ENCODE data around the gene HCFC1R1.
"Not testable (repeated sequence)": the region's sequence is repeated elsewhere in the genome, so short reads cannot be mapped to it uniquely, and the experiment has no call there.

Gene HCFC1R1, protein sequence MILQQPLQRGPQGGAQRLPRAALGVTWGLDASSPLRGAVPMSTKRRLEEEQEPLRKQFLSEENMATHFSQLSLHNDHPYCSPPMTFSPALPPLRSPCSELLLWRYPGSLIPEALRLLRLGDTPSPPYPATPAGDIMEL

DNA sequence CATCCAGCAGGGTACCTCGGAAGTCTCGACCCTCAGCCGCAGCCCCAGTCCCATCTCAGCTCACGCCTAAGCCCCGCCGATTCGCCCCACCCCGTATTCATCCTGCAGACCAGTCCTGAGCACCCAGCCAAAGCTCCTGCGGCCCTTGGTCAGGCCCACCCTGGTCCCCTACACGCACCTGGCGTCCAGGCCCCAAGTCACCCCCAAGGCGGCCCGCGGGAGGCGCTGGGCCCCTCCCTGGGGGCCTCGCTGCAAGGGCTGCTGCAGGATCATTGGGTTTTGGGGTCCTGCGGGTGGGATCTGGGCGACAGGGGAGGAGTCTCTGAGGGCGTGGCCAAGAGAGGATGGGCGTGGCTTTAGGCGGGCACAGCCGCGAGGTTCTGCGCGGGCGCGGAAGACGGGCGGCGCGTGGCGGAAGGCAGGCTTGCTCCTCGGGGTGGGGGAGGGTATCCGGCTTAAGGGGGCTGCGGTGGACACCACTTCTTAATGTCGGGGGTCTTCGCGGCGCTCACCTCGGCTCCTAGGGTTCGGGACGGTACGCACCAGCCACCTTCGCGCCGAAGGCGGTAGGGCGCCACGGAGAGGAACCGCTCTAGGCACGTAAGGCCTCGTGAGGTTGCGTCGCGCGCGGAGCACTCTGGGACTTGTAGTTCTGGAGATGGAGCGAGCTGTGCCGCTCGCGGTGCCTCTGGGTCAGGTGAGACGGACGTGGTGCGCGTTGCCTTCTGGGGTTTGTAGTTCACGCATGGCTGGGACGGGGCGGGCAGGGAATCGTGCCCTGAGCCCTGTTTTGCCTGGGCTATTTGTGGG, at the start of gene HCFC1R1, which contains the start of gene THOC6:
HCFC1R1 (minus strand) TSS at position 274 of the 810 bp plus-strand sequence; CDS start at position 273, 1 bp downstream.
THOC6 (plus strand) TSS at position 367 of the 810 bp plus-strand sequence; CDS start at position 659, 292 bp downstream.
- DNase-seq (ENCODE audit: low read depth in 3 of 3, low spot score in 1 of 3) = peak; percentile 79 to 88 (median 87)

DNA sequence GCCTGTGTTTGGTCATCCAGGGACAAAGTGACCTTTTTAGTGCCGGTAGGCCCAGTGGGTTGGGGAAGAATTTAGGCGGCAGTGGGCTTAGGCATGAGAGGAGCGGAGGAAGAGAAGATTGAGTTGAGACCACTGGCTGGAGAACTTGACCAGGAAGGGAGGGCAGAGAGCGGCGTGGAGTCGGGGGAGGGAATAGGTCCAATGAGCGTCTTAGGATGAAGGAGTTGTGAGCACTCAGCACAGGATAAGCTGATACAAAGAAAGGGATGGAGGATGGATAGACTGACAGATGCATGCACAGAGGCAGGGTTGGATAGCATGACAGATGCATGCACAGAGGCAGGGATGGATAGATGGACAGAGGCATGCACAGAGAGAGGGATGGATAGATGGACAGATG, 49.7 kb upstream of the HCFC1R1 start:
- DNase-seq (ENCODE audit: low read depth in 3 of 3, low spot score in 1 of 3) = no peak

DNA sequence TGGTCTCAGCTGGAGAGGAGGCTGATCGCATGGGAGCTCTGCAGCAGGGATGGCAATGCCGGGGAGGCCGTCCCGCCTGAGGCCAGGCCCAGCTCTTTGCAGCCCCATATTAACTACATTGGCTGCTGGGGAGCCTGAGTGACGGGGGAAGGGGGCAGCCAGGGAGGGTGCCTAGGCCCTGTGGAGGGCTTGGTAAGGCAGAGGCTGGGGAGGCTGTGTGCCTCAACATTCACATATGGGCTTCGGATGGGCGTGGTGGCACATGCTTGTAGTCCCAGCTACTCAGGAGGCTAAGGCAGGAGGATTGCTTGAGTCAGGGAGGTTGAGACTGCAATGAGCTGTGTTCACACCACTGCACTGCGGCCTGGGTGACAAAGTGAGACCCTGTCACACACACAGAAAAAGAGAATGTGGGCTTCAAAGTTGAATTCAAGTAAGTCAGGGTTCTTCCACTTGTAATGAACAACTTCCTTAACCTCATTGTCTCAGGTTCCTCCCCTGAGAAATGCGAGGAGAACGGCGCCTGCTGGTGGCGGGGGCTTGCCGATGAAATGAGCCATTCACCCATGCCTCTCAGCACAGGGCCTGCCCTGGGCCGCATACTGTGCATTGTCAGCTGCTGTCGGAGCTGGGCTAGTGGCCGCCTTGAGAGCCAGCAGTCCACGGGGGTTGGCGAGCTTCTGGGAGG, 49.0 kb upstream of the HCFC1R1 start:
- not testable (repeated sequence) for DNase-seq (ENCODE audit: low read depth in 3 of 3, low spot score in 1 of 3)

DNA sequence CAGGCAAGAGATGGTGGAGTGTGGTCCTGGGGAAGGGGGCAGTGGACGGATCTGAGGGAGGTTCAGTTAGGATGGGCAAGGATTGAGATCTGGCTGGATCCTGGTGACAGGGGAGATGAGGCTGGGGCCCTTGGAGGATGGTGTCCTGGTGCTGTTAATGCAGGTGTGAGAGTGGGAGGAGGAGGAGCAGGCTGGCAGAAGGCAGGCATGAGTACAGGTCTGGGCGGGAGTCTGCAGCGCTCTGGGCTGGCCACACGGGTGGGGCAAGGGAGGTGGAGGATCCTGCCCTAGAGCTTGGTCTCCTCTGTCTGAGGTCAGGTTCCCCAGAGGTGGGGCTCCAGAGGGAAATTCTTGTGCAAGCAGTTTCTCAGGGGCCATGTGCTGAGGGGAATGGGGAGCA, 48.4 kb upstream of the HCFC1R1 start:
- DNase-seq (ENCODE audit: low read depth in 3 of 3, low spot score in 1 of 3) = not testable (repeated sequence)

DNA sequence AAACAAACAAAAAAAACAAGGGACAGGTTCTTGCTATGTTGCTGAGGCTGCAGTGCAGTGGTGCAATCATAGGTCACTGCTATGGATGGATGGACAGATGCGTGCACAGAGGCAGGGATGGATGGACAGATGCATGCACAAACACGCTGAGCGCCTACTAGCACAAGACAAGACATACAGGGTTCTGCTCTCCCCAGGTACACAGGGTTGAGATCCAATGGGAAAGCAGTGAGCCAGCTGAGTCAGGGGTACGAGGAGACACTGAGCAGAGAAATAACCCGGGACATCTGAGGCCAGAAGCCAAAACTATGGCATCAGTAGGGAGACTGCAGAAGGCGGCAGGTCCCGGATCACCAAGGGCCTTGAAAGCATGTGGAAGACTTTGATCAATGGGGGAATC, 47.9 kb upstream of the HCFC1R1 start:
- no peak for DNase-seq (ENCODE audit: low read depth in 3 of 3, low spot score in 1 of 3)

DNA sequence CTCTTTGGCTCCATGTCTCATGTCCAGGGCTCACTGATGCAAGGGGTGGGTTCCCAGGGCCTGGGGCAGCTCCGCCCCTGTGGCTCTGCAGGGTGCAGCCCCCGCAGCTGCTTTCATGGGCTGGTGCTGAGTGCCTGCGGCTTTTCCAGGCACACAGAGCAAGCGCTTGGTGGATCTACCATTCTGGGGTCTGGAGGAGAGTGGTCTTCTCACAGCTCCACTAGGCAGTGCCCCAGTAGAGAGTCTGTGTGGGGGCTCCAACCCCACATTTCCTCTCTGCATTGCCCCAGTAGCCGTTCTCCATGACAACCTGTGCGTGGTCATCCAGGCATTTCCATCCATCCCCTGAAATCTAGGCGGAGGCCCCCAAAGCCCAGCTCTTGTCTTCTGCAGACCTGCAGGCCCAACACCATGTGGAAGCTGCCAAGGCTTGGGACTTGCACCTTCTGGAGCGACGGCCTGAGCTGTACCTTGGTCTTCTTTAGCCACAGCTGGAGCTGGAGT, 46.9 kb upstream of the HCFC1R1 start:
- DNase-seq (ENCODE audit: low read depth in 3 of 3, low spot score in 1 of 3) = no peak

DNA sequence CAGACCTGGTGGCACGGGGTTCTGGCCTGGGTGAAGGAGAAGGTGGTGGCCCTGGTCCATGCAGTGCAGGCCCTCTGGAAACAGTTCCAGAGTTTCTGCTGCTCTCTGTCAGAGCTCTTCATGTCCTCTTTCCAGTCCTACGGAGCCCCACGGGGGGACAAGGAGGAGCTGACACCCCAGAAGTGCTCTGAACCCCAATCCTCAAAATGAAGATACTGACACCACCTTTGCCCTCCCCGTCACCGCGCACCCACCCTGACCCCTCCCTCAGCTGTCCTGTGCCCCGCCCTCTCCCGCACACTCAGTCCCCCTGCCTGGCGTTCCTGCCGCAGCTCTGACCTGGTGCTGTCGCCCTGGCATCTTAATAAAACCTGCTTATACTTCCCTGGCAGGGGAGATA, 45.4 kb upstream of the HCFC1R1 start:
- DNase-seq (ENCODE audit: low read depth in 3 of 3, low spot score in 1 of 3) = not testable (repeated sequence)

DNA sequence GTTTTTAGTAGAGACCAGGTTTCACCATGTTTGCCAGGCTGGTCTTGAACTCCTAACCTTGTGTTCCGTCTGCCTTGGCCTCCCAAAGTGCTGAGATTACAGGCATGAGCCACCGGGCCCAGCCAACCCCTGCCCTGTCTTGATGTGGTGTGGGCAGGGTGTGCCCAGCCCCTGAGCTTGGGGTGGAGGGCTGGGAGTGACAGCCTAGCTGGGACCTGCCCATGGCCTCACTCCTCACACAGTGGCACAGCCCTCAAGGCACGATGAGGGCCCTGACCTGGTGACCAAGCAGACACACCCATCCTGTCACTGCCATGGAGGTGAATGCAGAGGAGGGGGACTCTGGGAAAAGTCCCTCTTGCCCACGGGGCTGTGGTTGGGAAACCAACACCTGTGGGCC, 44.7 kb upstream of the HCFC1R1 start:
- DNase-seq (ENCODE audit: low read depth in 3 of 3, low spot score in 1 of 3) = no peak

DNA sequence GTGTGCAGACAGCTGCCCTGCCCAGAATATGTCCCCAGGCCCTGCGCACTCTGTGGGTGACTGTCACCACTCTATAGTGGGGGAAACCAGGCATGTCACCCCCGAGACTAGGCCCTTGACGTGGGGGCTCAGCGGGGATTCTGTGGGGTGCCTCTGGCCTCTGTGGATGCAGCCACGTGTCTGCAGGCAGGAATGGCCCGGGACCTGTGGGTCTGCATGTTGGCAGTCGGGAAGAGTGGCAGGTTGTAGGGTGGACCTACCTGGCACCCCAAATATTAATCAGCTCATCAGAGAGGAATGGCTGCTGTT, 42.7 kb upstream of the HCFC1R1 start:
- no peak for DNase-seq (ENCODE audit: low read depth in 3 of 3, low spot score in 1 of 3)

DNA sequence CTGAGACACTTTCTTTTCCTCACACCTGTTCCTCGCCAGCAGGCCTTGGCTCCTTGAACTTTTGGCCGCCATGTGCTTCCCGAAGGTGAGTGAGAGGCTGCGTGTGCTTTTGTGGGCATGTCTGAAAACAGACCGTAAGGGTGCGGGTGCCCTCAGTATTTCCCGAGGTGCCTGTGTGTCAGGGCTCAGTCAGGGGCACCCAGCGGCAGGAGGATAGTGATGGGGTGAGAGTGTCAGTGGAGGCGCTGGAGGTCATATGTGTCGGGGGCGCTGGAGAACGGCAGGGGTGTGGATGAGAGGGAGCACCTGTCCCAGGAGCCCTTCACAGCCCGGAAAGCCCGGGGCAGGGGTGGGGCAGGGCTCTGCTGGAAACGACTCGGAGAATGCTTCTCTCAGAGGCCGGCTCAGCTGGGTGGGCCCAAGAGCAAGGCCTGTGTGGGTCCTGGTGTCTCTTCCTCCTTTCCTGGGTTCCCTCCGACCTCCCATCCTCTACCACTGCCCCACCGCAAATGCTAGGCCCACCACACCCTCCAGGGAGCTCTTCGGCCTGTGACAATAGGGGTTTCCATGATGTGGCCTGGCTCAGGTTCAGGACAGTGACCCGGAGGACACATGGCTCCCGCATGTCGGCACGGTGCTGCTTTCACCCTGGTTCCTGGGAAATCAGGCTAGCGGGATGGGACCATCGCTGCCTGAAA, 42.1 kb upstream of the HCFC1R1 start:
- DNase-seq (ENCODE audit: low read depth in 3 of 3, low spot score in 1 of 3) = no peak

DNA sequence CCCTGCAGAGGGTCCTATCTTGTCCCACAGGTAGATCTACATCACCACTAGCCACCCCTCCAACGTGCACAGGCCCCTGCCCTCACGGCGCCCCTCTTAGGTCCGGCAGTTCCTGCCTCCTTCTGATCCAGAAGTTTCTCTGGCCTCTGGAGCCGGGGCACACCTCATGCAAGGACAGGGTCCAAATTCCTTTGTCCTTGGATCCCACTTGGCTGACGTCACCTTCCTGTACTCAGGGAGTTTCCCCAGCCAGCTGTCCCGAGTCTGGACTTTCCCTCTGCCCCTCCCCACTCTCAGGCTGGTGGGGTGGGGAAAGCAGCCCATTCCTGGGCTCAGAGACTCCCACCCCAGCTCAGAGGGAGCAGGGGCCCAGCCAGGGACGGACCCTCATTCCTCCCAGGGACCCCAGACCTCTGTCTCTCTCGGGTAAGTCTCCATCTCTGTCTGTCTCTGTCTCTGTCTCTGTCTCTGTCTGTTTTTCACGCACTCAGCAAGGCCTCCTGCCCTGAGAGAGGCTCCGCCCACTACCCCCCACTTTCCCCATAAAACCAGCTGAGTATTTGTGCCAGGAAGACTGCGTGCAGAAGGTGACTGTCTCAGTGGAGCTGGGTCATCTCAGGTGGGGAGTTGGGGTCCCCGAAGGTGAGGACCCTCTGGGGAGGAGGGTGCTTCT, 41.5 kb upstream of the HCFC1R1 start, which contains the start of gene IL32:
IL32 (plus strand) TSS at position 572 of the 673 bp plus-strand sequence. CDS start 172 bp downstream, outside the sequence.
- peak; percentile 38 to 53 (median 48) for DNase-seq (ENCODE audit: low read depth in 3 of 3, low spot score in 1 of 3)

DNA sequence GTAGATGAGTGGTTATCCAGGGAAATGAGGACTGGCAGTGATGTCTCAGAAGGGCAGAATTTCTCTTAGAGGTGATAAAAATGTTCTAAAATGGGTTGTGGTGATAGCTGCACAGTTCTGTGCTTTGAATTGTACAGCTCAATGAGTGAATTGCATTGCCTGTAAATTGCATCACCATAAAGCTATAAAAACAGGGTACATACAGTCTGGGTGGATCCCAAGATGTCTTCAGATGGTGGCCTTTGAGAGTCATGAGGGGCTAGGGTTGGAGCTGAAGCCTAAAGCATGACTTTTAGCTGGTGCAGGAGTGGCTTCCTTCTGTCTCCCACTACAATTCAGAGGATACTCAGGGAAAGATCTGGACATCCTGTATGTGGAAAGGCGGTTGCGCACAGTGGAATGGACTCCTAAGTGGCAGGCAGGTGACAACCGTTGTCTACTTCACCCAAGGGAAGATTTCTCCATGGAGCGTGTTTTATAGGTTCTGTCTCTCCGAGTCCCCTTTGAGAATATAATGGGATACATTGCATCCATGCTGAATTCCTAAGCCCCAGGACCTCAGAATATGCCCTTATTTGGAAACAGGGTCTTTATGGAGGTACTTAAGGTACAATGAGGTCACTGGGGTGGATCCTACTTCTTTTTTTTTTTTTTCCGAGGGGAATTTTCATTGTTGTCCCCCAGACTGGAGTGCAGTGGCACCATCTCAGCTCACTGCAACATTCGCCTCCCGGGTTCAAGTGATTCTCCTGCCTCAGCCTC, 40.1 kb upstream of the HCFC1R1 start:
- no peak for DNase-seq (ENCODE audit: low read depth in 3 of 3, low spot score in 1 of 3)

DNA sequence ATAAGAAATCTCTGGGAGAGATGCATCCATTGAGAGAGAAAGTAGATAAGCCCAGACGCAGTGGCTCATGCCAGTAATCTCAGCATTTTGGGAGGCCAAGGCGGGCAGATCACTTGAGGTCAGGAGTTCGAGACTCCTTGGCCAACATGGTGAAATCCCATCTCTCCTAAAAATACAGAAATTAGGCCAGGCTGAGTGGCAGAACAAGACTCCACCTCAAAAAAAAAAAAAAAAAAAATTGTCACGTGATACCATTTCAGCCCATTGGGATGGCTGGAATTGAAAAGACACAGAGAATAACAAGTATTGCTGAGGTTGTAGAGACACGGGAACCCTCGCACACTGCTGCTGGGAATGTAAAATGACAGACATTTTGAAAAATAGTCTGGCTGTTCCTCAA, 38.8 kb upstream of the HCFC1R1 start:
- no peak for DNase-seq (ENCODE audit: low read depth in 3 of 3, low spot score in 1 of 3)

DNA sequence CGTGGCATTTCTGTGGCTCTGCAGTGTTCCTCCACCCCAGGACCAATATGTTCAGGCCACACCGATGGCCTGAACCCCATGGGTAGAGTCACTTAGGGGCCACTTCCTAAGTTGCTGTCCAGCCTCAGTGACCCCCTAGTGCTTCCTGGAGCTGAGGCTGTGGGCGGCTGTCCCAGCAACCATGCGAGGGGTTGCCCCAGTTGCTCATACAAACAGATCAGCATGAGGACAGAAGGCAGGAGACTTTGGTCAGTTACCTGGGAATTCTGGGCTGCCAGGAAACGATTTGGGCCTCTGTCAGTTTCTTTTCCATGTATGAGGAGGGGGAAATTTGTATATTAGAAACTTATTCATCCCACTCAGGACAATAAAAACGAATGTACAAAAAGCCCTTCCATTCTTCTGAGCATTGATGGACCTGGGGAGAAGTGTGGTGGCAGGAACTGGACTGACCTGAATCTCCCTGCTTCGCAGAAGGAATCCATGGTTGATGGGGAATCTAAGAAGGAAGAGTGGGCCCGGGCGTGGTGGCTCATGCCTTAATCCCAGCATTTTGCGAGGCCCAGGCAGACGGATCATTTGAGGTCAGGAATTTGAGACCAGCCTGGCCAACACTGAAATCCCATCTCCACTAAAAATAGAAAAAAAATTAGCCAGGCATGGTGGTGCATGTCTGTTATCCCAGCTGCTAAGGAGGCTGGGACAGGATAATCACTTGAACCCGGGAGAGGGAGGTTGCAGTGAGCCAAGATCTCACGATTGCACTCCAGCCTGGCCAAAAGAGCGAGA, 36.8 kb upstream of the HCFC1R1 start:
- DNase-seq (ENCODE audit: low read depth in 3 of 3, low spot score in 1 of 3) = no peak

DNA sequence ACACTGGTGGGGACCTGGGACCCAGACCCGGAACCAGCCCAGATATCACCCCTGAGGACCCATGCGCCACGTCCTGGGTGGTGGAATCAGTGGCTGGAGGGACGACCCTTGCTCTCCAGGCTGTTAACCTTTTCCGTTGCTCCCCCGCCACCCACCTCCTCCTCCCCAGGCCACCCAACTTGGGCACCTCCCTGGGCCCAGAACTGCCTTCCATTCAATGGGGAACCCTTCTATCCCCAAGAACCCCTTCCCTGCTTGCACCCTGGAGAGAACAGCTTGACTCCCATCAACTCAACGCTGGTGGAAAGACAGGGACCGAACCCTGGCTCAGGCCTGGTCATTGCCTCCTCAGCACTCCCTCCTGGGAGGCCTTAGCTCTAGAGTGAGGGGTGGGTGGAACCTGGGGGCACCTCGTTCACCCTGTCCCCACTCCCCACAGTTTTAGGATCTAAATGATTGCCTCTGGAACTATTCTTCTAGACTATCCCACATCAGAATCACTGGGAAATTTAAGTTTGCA, 36.0 kb upstream of the HCFC1R1 start:
- no peak for DNase-seq (ENCODE audit: low read depth in 3 of 3, low spot score in 1 of 3)

DNA sequence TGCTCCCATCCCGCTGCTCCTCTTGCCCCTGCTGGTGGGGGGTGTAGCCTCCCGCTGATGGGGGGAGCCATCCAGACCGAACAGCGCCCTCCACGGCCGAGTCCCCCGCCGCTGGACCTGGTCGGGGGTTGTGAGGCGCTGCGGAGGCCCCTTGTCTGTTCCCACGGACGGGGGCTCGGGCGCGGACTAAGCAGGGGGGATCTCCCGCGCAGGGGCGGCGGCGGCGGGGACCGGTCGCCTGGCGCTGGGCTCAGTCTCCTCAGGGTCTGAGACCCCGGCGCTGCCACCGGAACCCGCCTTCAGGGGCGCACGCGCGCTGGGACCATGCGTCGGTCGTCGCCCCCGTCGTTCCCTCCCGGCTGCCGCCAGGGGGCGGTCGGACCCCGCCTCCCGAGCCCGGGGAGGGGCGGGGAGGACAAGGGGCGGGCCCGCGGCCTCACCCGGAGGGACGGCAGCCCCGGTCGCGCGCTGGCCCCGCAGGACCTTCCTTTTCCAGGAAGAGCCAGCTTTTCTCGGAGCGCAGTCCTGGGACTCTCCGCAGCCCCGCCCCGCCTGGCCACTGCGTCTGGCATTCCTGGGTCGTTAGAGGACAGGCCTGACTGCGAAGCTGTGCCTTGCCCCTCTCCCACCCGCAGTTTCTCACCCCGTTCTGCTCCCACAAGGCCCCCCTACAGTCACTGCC, 35.4 kb upstream of the HCFC1R1 start:
- peak; percentile 67 to 82 (median 81) for DNase-seq (ENCODE audit: low read depth in 3 of 3, low spot score in 1 of 3)

DNA sequence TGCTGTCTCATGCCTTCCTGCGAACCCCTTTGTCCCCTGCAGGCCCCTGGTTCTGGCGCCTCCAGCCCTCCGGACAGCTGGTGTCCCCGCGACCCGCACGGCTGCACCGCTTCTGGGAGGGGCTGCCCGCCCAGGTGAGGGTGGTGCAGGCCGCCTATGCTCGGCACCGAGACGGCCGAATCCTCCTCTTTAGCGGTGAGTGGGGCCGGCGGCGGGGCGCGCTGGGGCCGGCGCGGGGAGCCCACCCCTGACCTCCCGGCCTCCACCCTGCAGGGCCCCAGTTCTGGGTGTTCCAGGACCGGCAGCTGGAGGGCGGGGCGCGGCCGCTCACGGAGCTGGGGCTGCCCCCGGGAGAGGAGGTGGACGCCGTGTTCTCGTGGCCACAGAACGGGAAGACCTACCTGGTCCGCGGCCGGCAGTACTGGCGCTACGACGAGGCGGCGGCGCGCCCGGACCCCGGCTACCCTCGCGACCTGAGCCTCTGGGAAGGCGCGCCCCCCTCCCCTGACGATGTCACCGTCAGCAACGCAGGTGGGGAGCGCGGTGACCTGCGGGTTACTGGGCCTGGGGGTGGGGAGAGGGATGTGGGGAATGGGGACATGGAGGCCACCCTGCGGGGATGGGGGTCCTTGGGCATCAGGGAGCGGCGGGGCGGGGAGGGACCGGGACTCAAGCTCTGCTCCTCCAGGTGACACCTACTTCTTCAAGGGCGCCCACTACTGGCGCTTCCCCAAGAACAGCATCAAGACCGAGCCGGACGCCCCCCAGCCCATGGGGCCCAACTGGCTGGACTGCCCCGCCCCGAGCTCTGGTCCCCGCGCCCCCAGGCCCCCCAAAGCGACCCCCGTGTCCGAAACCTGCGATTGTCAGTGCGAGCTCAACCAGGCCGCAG, 34.6 kb upstream of the HCFC1R1 start:
- peak in 1 of 3 donors; percentile 28 for DNase-seq (ENCODE audit: low read depth in 3 of 3, low spot score in 1 of 3)

All from stimulated activated CD4-positive, alpha-beta T cell treated with anti-CD3 and anti-CD28 coated beads, TNF-alpha, amount 100 ng/mL, for 1 hour (primary cell).